Heart right ventricle (tissue), 16 donors: Measurements from ENCODE around the gene CHST12. TPM values are rescaled to one million over a fixed set of nuclear protein-coding genes. Genes with fewer than 3 reads are reported as not detected.

ENCODE experiments used
- ATAC-seq, 8 donors: fragments of 200-7000 bp; cut with Tn5 transposase; one replicate each; pipeline ENCODE4 v1.9.1; 2020; ENCODE audit warnings: mild to moderate bottlenecking in 8 of 8, moderate library complexity in 8 of 8, moderate number of reproducible peaks in 1 of 8
- DNase-seq, 2 donors: peaks; one replicate each; pipeline ENCODE4 v3.0.0-alpha.2; 2020
- H3K27ac ChIP-seq, 10 donors: fragments of 200-600 bp; sonication (generic) in 2 of 10; one replicate each; pipeline versions ENCODE4 v1.5.0 to v1.8.0; 2020 to 2022; ENCODE audit warnings: mild to moderate bottlenecking in 3 of 10
- H3K27me3 ChIP-seq, 7 donors: fragments of 200-600 bp; one replicate each; pipeline ENCODE4 v1.8.0; 2021 to 2022; ENCODE audit warnings: mild to moderate bottlenecking in 2 of 7
- H3K36me3 ChIP-seq, 9 donors: fragments of 200-600 bp; sonication (generic) in 1 of 9; one replicate each; pipeline versions ENCODE4 v1.5.0 to v1.8.0; 2020 to 2022; ENCODE audit warnings: mild to moderate bottlenecking in 2 of 9
- H3K4me1 ChIP-seq, 9 donors: fragments of 200-600 bp; sonication (generic) in 1 of 9; one replicate each; pipeline versions ENCODE4 v1.5.0 to v1.8.0; 2020 to 2022; ENCODE audit warnings: mild to moderate bottlenecking in 4 of 9
- H3K4me3 ChIP-seq, 10 donors: fragments of 200-600 bp; sonication (generic) in 2 of 10; one replicate each; pipeline versions ENCODE4 v1.5.0 to v1.8.0; 2020 to 2022; ENCODE audit warnings: mild to moderate bottlenecking in 7 of 10, moderate library complexity in 2 of 10
- H3K9me3 ChIP-seq, 11 donors: fragments of 200-600 bp in 10 of 11; sonication (generic) in 2 of 11; one replicate each; pipeline versions ENCODE4 v1.5.0 to v1.8.0; 2013 to 2022; ENCODE audit warnings: mild to moderate bottlenecking in 2 of 11, control low read depth in 1 of 11, moderate library complexity in 1 of 11
- CTCF ChIP-seq, 9 donors: fragments of 200-600 bp; sonication (generic) in 2 of 9; IDR thresholded peaks; one replicate each; pipeline versions ENCODE4 v1.5.0 to v1.8.0; 2021 to 2022; ENCODE audit warnings: antibody characterized with exemption in 9 of 9, mild to moderate bottlenecking in 5 of 9, moderate library complexity in 1 of 9
- WGBS, 2 donors: extraction: QIAGEN DNeasy Blood & Tissue Kit; methylation state at CpG; one replicate each; pipeline ENCODE4 v1.1.7; 2013; ENCODE audit warnings: inconsistent platforms in 1 of 2; 5-methylcytosine and 5-hydroxymethylcytosine counted together
- intact Hi-C, 10 donors: fragments of 100-400 bp; cut with DNase I; formaldehyde crosslinking; loops; one replicate each; pipeline versions ENCODE4 v1.11.1 to v1.14.2; 2022
- polyA plus RNA-seq, 2 donors: library from polyadenylated mRNA; stranded (reverse); fragments of 200-250 nt; gene quantifications; one replicate each; pipeline ENCODE4 v1.2.3, GENCODE V29; 2013
- total RNA-seq, 10 donors: library from RNA; stranded (reverse); fragmentation: NEBNext Ultra II Directional in 3 of 10; extraction: Animal tissue kit (Norgen Biotek cat#: 25700) in 3 of 10; gene quantifications; one replicate each; pipeline versions ENCODE4 v1.2.1 to v1.2.4, GENCODE V29; 2021 to 2023
- donor health status: Arrhythmogenic right ventricular cardiomyopathy.
- donor health status: ischemic (EF 13 %, LVEDD 7.1; RV severe dilation, severe dysfunction).
- donor health status: healthy with polysubstance abuse.
- donor health status: DM: no; HTN: yes; CAD: no.
- donor health status: DM: no; HTN: no; CAD: no.
- donor health status: ischemic (EF 25% LVEDD 6.9; RV normal size, moderate dysfunction).
- donor health status: ischemic (EF 25% LVEDD 5.7; RV mildly dilated, moderate dysfunction).
- donor health status: healthy.
- donor health status: DM: yes; HTN: yes; CAD: no.
- donor health status: Ischemic cardiomyopathy.
- donor health status: ischemic (EF 35%, LVEDD 5.7; RV mildly dilated, moderate dysfunction).
- donor health status: nonischemic (EF 11% LVEDD 7.7; RV severe dilation, severe dysfunction).
- donor health status: DM: yes; HTN: yes; CAD: no.
- donor health status: PGD.
- donor health status: ischemic (EF 29% LVEDD 5.4; RV normal size, mild dysfunction).
- donor health status: nonischemic (EF 23%, LVEDD 6.1; RV moderate dilation, normal function).

CHST12 gene
- total and polyA plus RNA-seq, 12 donors, result 12.4 to 17.2 (median 14.0) TPM

- peak in 1 of 9 donors; percentile 13 for TF ChIP-seq CTCF (IDR thresholded peaks at IDR 0.05)
- 76 to 77% methylated on average over 10 of the region's 10 CpGs for WGBS, 2 donors
- DNase-seq, result no peak
- ATAC-seq, result no peak
- Histone ChIP-seq H3K4me3 (no peak overlapping the region), H3K27ac (no peak overlapping the region), H3K4me1 (peaks cover 15 to 54% (median 30%) of the 10 kb centered on the region in 9 donors), H3K9me3 (peaks cover 0 to 10% (median 6%) of the 10 kb centered on the region in 11 donors), H3K27me3 (peaks cover 0 to 10% (median 5%) of the 10 kb centered on the region in 7 donors), H3K36me3 (no peaks in the 10 kb centered on the region)
- intact Hi-C loops, result loop anchor here in 1 of 10 donors (5.0 kb wide), 1 partner anchor 34 kb away; the partner anchor contains the start of gene LFNG
These were observed 79.5 kb downstream of the CHST12 start for GRCh38 chr7:2482725-2483451.

- Histone ChIP-seq H3K4me3 (no peak overlapping the region), H3K4me1 (peaks cover 14 to 54% (median 30%) of the 10 kb centered on the region in 9 donors), H3K27ac (no peak overlapping the region), H3K27me3 (peaks cover 0 to 10% (median 5%) of the 10 kb centered on the region in 7 donors), H3K9me3 (peaks cover 0 to 10% (median 6%) of the 10 kb centered on the region in 11 donors), H3K36me3 (no peaks in the 10 kb centered on the region)
- intact Hi-C loops, result loop anchor here in 1 of 10 donors (5.0 kb wide), 1 partner anchor 34 kb away; the partner anchor contains the start of gene LFNG
- TF ChIP-seq CTCF (IDR thresholded peaks at IDR 0.05), result no peak
- WGBS, 2 donors, result 47 to 55% methylated on average over 5 of the region's 5 CpGs
- DNase-seq, result no peak
- ATAC-seq, result peak in 6 of 8 donors; percentile 12 to 72 (median 42)
These were observed 80.1 kb downstream of the CHST12 start for GRCh38 chr7:2483494-2483893.

DNA sequence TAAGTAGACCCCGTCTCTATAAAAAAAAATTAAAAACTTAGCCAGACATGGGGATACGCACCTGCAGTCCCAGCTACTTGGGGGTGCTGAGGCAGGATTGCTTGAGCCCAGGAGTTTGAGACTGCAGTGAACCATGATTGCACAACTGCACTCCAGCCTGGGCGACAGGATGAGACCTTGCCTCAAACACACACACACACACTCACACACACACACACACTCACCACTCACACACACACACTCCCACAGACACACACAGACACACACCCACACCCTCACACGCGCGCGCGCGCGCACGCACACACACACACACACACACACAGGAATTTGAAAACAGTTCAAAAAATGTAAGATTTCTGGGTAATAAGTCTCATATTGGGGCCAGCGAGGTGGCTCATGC, 81.5 kb downstream of the CHST12 start:
- ATAC-seq (no peak), DNase-seq (no peak)
- 88 to 91% methylated on average over 12 of the region's 12 CpGs for WGBS, 2 donors
- peaks cover 17 to 54% (median 36%) of the 10 kb centered on the region in 9 donors for H3K4me1 ChIP-seq
- H3K9me3 ChIP-seq, result peaks cover 0 to 10% (median 6%) of the 10 kb centered on the region in 11 donors
- H3K27me3 ChIP-seq, result peaks cover 0 to 7% (median 0%) of the 10 kb centered on the region in 7 donors
- H3K4me3 ChIP-seq, result no peak overlapping the region
- no peak overlapping the region for H3K27ac ChIP-seq
- H3K36me3 ChIP-seq, result no peaks in the 10 kb centered on the region
- no peak for TF ChIP-seq CTCF (IDR thresholded peaks at IDR 0.05)
- intact Hi-C loops, result loop anchor here in 2 of 10 donors (5.0 kb wide), 2 partner anchors 32 to 37 kb away; partner anchors contain the start of gene LFNG (in 1 of the 2)

DNA sequence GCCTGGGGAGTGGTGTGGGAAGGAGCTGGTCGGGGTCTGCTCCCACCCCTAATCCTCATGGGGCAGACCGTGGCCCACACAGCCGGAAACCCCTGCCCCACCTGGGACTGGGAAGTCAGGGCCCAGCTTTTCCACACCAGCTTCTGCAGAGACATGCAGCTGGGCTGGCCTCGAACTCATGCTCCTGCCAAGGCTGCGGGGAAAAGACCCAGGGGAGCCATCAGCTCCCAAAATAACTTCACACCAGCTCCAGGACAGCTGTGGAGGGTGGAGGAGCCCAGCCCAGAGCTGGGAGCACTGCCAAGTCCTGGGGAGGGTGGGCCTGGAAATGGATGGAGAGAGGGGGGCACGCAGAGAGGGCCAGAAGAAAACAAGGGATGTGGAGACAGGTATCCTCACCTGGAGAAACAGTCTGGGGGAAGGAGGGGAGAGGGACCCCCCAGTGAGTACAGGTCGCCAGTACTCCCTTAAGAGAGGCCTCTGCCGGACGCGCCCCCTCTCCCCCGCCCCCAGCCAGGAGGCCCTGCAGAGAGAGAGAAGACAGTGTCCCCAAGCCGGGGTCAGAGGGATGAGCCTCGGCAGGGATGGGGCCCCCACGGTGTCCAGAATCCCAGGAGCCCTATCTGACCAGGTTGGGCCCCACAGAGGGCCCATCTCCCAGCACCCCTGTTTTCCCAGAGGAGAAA, 84.3 kb downstream of the CHST12 start:
- peak; percentile 76 to 77 for DNase-seq
- intact Hi-C loops, result loop anchor here in 1 of 10 donors (5.0 kb wide), 1 partner anchor 35 kb away; no protein-coding TSS in a partner anchor
- Histone ChIP-seq H3K36me3 (no peaks in the 10 kb centered on the region), H3K27ac (peak overlapping the region in 8 of 10 donors; percentile 39 to 88 (median 68)), H3K4me3 (no peak overlapping the region), H3K9me3 (peaks cover 0 to 8% (median 6%) of the 10 kb centered on the region in 11 donors), H3K27me3 (peaks cover 0 to 4% (median 0%) of the 10 kb centered on the region in 7 donors), H3K4me1 (peaks cover 18 to 57% (median 38%) of the 10 kb centered on the region in 9 donors)
- no peak for TF ChIP-seq CTCF (IDR thresholded peaks at IDR 0.05)
- 29% methylated on average over 14 of the region's 14 CpGs for WGBS, 2 donors
- peak; percentile 54 to 83 (median 66) for ATAC-seq
